DOHH2 (cell line): Measurements from ENCODE around the gene PANX2.

Experiments used
- H3F3A ChIP-seq: fragments of 200-600 bp; sonication (generic), shearing (Covaris generic); 2 replicates; pipeline ENCODE4 v1.6.0; 2016; ENCODE audit warnings: antibody characterized with exemption, mild to moderate bottlenecking; ENCODE audit not compliant: control insufficient read depth, insufficient read depth
- H3K27ac ChIP-seq: fragments of 200-600 bp; sonication (generic); 2 replicates; pipeline ENCODE4 v1.5.1; 2014; ENCODE audit warnings: low read depth, mild to moderate bottlenecking, low read length, moderate library complexity
- H3K27me3 ChIP-seq: fragments of 200-600 bp; sonication (generic); 2 replicates; pipeline ENCODE4 v1.6.1; 2014; ENCODE audit warnings: mild to moderate bottlenecking, low read length, mixed read lengths; ENCODE audit not compliant: control insufficient read depth
- H3K36me3 ChIP-seq: fragments of 200-600 bp; sonication (generic); 2 replicates; pipeline ENCODE4 v1.6.1; 2014; ENCODE audit warnings: mild to moderate bottlenecking, low read length, moderate library complexity, mixed read lengths; ENCODE audit not compliant: control insufficient read depth
- H3K4me1 ChIP-seq: fragments of 200-600 bp; sonication (generic); 2 replicates; pipeline ENCODE4 v1.6.1; 2014; ENCODE audit warnings: mild to moderate bottlenecking, low read length, mixed read lengths; ENCODE audit not compliant: control insufficient read depth
- H3K4me2 ChIP-seq: fragments of 200-600 bp; sonication (generic); 2 replicates; pipeline ENCODE4 v1.6.0; 2014; ENCODE audit warnings: mild to moderate bottlenecking, low read length, moderate library complexity
- H3K4me3 ChIP-seq: fragments of 200-600 bp; sonication (generic); 2 replicates; pipeline ENCODE4 v1.5.1; 2014; ENCODE audit warnings: mild to moderate bottlenecking, low read length, mixed read lengths
- H3K79me2 ChIP-seq: fragments of 200-600 bp; sonication (generic); 2 replicates; pipeline ENCODE4 v1.6.1; 2014; ENCODE audit warnings: mild to moderate bottlenecking, low read length, mixed read lengths; ENCODE audit not compliant: control insufficient read depth
- H3K9me2 ChIP-seq: fragments of 200-600 bp; sonication (generic); replicated peaks from 2 replicates; pipeline ENCODE4 v1.6.1; 2014; ENCODE audit warnings: mild to moderate bottlenecking, low read length, mixed read lengths; ENCODE audit not compliant: control insufficient read depth
- H3K9me3 ChIP-seq: fragments of 200-600 bp; sonication (generic); 2 replicates; pipeline ENCODE4 v1.6.1; 2014; ENCODE audit warnings: antibody characterized with exemption, low read length, mixed read lengths; ENCODE audit not compliant: control insufficient read depth, insufficient read depth
- H4K20me1 ChIP-seq: fragments of 200-600 bp; sonication (generic); 2 replicates; pipeline ENCODE4 v1.6.0; 2014; ENCODE audit warnings: low read depth, mild to moderate bottlenecking, antibody characterized with exemption, low read length, moderate library complexity; ENCODE audit not compliant: control insufficient read depth, insufficient read depth
- CTCF ChIP-seq: fragments of 200-600 bp; sonication (generic); IDR thresholded peaks from one replicate; pipeline ENCODE4 v1.5.1; 2014; ENCODE audit warnings: antibody characterized with exemption, mild to moderate bottlenecking, low read depth, low read length; ENCODE audit not compliant: poor library complexity, severe bottlenecking
- EZH2phosphoT487 ChIP-seq: fragments of 200-600 bp; sonication (generic); IDR thresholded peaks from 2 replicates; pipeline ENCODE4 v1.6.1; 2017; ENCODE audit warnings: borderline replicate concordance, mild to moderate bottlenecking, antibody characterized with exemption, low read length, moderate library complexity, mixed read lengths

The PANX2 gene

GRCh38 chr22:50178871-50179869, 8.6 kb downstream of the PANX2 start:
- Histone ChIP-seq H3K27me3 (no peaks in the 10 kb centered on the region), H3K36me3 (no peaks in the 10 kb centered on the region), H3F3A (no peaks in the 10 kb centered on the region), H3K9me2 (no peaks in the 10 kb centered on the region), H3K4me3 (no peak overlapping the region), H3K9me3 (no peaks in the 10 kb centered on the region), H3K4me2 (no peak overlapping the region), H3K79me2 (no peaks in the 10 kb centered on the region), H4K20me1 (no peaks in the 10 kb centered on the region), H3K4me1 (peaks cover 14% of the 10 kb centered on the region), H3K27ac (no peak overlapping the region)
- TF ChIP-seq CTCF (no peak), EZH2phosphoT487 (no peak)

GRCh38 chr22:50179937-50180726, 9.6 kb downstream of the PANX2 start:
- H3K4me2 ChIP-seq: no peak overlapping the region
- H3K27ac ChIP-seq: no peak overlapping the region
- no peaks in the 10 kb centered on the region for H4K20me1 ChIP-seq
- no peaks in the 10 kb centered on the region for H3F3A ChIP-seq
- H3K9me2 ChIP-seq: no peaks in the 10 kb centered on the region
- H3K9me3 ChIP-seq: no peaks in the 10 kb centered on the region
- peaks cover 1% of the 10 kb centered on the region for H3K79me2 ChIP-seq
- H3K4me1 ChIP-seq: peaks cover 21% of the 10 kb centered on the region
- H3K36me3 ChIP-seq: no peaks in the 10 kb centered on the region
- TF ChIP-seq EZH2phosphoT487 (no peak), CTCF (no peak)
- H3K27me3 ChIP-seq: no peaks in the 10 kb centered on the region
- no peak overlapping the region for H3K4me3 ChIP-seq

GRCh38 chr22:50180727-50181521, 10.4 kb downstream of the PANX2 start:
- peaks cover 24% of the 10 kb centered on the region for H3K4me1 ChIP-seq
- H3K79me2 ChIP-seq: peaks cover 5% of the 10 kb centered on the region
- no peaks in the 10 kb centered on the region for H3K9me3 ChIP-seq
- no peaks in the 10 kb centered on the region for H3K36me3 ChIP-seq
- TF ChIP-seq EZH2phosphoT487: no peak
- TF ChIP-seq CTCF: no peak
- no peak overlapping the region for H3K27ac ChIP-seq
- no peak overlapping the region for H3K4me3 ChIP-seq
- no peaks in the 10 kb centered on the region for H4K20me1 ChIP-seq
- H3K4me2 ChIP-seq: no peak overlapping the region
- no peaks in the 10 kb centered on the region for H3F3A ChIP-seq
- no peaks in the 10 kb centered on the region for H3K27me3 ChIP-seq
- H3K9me2 ChIP-seq: no peaks in the 10 kb centered on the region
